ENCODE measurements around the gene EGLN1.

Gene EGLN1

DNA sequence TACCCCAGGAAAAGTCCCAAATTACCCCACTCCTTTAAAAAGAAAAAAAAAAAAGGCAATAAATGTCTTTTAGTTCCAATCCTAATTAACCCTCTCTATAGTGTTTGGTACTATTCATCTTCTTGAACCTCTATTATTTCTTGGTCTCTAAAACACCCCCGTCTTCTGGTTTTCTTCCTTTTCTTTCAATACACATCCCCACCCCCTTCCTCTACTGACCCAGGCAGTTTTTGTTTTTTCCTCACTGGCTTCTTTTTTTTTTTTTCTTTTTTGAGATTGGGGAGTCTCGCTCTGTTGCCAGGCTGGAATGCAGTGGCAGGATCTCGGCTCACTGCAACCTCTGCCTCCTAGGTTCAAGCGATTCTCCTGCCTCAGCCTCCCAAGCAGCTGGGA, 26.1 kb downstream of the EGLN1 start:
- no peak for DNase-seq (ENCODE audit: low read depth)

DNA sequence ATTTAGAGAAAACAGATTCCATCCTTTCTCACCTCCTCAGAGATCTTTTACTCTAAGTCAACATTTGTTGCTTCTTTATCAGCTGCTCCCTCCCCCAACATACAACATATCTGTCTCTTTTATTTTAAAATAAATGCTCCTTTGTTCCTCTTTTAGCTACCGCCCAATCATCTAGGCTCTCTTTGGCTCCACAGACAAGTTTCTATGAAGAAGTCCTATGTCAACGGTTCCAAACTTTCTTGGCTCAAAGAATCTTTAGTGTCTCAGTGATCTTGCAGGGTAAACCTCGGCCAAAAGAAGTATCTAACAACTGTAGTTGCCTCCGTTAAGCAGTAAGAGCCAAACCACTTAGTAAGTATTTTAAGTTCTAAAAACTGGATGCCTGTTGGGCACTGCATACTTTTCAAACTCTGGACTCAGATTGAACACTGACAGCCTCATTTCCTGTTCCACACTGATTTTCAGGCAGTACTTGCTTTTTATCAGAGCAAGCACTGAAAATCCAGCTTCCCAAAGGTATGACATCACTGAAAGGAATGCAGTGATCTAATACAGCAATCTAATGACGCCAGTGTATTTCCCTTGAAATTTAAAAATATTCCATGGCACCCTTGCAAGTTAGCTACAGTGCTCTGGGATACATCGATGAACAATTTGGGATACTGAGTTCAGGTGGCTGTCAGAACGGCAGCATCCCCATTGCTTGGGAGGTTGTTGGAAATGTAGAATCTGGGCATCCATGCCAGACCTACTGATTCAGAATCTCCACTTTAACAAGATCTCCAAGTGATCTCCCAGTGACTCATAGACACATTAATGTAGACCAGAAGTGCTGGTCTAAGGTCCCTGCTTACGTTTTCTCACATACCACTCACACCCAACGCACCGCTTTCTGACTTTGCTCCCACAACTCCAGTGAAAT, 26.8 kb downstream of the EGLN1 start:
- DNase-seq (ENCODE audit: low read depth) = peak; percentile 98

DNA sequence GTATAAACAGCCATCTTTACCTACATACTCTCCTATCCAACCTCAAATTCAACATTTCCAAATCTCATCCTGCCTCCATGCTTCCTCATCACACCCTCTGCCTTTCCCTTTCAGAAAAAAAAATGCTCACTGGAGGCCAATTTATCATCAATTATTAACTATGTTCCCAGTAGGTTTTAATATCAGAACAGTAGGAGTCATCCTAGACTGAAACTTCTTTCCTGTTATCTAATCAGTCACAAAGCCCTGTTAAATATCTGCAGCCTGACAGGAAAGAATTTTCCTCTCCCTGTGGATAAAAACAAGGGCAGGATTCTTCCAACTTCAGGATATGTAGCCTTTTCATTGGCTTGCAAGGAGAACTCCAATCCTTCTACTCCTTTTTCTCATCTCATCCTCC, 28.4 kb downstream of the EGLN1 start:
- DNase-seq (ENCODE audit: low read depth) = no peak

DNA sequence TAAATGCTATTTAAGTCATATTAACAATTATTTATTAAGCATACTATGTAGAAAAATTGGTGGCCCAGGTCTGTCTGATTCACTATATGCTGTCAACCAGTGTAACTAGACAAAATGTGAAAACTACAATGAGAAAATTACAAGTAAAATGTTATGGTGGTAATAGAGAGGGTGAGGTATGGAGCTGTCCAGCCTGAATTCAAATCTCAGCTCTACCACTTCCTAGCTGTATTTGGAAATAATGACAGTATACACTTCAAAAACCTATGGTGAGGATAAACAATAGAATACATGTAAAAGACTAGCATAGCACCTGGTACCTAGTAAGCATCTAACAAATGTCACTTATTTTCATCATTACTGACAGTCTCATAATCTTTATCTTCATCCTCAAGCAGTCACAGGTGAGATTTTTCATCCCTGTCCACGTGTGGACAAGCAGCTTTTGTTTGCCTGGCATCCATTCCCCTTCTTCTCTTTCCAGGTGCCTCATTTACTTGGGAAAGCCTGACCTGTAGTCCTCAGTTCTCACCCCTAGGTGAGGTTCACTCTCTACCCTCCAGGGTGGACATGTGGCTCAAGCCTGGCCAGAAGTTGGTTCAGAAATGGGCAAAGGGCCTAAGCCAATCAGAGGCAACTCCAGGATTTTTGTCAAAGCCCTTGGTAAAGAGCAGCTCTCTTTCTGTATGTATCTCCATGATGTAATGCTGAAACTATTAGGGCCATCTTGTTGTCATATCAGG, 29.5 kb downstream of the EGLN1 start:
- no peak for DNase-seq (ENCODE audit: low read depth)

DNA sequence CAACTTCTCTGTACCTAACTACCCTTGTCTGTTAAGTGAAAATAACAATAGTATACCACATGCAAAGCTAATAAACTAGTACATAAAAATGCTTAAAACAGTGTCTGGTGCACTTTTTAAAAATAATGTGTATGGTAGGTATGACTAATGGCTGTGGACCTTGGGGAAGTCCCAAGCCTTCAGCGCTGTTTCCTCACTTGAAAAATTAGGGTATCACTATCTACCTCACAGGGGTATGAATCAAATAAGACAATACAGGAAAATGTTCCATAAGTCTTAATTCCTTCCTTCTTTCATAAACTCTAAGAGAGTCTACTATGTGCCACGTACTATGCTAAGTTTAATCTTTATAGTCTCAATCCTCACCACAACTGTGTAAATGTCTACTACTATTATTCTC, 32.0 kb downstream of the EGLN1 start:
- peak; percentile 75 for DNase-seq (ENCODE audit: low read depth)

DNA sequence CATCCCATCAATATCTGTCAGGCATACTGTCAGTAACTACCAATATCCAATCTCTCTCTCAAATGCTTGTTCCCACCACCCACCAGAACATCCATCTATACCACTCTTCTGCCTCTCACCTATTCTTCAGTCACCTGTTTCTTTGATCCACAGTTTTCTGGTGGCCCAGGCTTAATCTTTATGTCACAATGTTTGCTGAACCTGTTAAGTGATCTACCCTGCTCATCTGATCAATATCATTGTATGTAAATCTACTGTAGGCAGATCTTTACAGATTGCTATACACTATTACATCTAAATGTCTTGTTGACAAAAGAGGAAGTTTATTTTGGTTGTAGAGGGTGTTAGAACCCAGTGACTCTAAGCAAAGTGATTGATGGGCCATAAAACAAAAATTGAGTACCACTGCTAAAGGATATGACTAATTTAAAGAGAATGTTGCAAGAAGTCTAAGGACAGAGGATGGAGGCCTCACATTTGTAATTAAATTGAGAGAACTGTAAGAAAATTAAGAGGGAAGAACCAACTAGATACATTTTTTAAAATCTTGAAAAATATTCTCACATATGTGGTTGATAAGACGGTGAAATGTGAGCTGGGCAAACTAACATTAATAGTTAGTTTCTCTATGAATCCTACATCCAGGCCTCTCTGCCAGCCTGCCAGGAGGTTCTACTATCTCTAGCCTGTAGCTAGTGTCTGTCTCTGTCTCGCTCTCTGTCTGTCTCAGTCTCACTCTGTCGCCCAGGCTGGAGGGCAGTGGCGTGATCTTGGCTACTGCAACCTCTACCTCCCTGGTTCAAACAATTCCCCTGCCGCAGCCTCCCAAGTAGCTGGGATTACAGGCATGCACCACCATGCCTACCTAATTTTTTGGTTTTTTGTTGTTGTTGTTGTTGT, 34.1 kb downstream of the EGLN1 start:
- DNase-seq (ENCODE audit: low read depth) = peak; percentile 30

DNA sequence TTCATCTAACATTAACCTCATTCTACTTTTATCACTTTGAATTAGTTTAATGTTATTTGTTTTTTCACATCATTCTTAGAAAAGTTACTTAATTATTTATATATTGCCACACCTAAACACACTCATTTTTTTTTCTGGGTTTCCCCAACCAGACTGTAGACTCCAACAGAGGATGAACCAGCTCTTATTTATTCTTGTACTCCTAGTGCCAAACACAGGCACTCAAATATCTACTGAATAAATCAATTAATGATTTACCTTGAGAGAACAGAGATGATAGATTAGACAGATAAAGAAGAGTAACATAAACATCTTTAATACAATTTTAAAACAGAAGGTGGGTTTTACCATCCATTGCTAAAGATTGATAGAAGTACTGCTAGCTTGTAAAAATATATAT, 35.6 kb downstream of the EGLN1 start:
- no peak for DNase-seq (ENCODE audit: low read depth)

DNA sequence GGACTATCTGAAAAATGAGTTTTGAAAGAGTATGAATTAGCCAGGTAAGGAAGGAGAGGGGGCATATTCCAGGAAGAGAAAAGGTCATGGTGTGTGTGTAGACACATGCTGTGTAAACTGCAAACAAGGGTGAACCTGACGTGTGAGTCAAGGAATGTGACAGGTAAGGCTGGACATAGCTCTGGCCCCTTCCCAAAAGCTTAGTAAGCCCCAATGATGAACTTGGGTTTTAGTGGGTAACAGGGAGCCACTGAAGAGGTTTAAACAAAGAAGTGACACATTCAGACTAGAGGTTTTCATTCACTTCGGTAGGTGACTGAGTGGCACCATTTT, 36.7 kb downstream of the EGLN1 start:
- DNase-seq (ENCODE audit: low read depth) = no peak

DNA sequence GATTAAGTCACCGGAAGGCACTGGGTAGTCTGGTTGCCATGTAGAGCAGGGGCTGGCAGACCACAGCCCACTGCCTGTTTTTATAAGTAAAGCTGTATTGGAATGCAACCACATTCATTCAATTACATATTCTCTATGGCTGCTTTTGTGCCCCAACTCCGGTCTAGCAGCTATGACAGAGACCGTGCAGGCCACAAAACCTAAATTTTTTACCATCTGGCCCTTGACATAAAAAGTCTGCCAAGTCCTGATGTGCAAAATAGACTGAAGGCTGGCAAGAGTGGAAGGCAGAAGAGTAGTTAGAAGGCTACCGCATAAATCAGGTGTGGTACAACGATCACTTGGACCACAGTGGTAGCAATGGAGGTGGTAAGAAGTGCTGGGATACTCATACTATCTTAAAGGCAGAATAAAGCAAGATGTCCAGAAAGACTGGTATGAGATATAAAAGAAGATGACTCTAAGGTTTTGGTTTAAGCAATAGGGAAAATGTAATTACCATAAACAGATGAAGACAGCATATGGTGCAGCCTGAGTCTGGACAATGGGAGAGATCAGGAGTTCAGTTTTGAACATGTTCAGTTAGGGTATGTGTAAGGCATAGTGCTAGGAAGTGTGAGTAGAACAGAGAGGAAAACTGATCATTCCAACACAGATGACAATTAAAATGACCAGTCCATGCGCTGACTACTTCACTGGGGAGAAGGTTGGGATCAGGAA, 37.2 kb downstream of the EGLN1 start:
- no peak for DNase-seq (ENCODE audit: low read depth)

DNA sequence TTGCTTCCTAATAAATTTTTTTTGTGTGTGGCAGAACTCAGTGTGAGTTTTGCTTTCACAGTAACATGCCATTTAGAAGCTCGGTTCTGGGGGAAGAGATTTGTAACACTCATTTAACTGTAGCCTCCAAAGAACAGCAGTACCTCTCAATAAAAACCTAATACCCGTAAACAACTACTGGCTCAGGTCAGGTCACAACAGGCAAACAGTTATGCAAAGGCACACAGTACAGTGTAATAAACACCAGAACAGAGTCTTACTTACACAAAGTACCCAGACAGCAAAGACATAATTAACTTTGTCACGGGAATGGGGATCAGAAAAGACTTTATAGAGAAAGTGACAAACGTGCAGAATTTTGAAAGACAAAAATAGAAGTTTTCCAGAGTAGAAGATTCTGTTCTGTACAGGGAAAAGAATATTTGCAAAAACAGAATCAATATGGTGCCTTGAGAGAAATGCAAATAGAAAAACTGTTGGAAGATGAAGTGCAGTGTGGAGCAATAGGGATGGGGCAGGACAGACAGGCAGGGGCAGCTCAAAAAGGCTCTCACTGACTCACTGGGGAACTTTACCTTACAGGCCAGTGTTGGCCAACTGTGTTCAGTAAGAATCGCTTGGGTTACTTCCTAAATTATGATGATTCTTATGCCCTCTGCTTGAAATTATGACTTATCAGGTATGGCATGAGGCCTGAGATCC, 38.8 kb downstream of the EGLN1 start:
- DNase-seq (ENCODE audit: low read depth) = no peak

DNA sequence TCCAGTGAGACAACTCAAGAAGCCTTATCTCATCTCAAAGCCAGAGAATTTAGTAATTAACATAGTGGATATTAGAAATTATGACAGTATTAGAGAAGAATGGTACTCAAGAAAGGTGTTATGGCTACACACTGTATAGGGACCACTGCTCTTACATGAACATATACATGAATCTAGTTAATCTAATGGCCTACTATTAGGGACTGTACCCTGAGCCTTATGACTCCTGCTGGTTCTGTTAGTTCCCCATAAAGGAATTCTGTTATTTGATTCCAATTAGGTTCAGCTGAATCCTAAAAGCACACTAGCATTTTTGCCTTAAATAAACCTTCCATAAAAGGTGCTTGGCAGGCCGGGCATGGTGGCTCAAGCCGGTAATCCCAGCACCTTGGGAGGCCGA, 39.7 kb downstream of the EGLN1 start:
- no peak for DNase-seq (ENCODE audit: low read depth)

DNA sequence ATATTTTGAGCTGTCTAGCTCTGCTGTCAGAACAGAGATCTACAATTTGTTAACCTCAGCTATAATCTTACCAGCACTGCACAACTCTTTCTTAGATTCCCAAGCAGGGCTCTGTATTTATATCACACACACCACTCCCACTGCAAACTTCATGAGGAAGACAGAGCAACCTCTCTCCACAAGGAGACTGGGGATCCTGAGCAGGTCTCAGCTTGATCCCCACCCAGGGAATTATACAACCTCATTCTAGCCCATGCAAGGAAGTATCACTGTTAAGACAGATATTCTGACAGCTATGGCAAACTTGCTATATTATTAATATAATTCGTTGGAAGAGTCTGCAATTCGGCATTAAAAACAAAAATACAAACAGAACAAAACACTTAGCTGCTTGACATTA, 40.4 kb downstream of the EGLN1 start:
- DNase-seq (ENCODE audit: low read depth) = no peak

DNA sequence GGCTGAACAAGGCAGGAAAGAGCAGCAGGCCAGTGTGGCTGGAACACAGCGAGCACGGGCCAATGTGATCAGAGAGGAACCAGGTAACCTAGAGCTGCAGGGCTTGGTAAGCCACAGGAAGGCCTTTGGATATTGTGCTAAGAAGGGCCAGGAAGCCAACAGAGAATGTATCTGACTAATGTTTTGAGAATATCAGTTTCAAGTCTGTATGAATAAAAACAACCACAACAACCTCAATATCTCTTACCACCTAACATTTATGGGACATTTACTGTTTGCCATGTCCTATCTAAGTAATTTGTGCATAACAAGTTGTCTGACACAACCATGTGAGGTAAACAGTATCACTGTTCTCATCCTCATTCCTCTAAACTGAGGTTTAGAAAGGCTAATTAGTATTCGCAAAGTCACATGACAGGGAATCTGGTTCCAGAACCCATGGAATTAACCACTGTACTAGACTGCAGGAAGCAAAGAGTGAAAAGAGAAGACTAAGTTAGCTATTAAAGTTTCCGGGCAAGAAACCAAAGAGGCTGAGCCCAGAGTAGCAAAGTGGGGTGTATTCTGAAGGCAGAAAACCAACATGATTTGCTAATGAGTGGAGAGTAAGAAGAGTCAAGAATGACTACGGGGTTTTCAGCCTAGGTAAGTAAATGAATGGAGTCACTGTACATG, 45.1 kb downstream of the EGLN1 start:
- peak; percentile 17 for DNase-seq (ENCODE audit: low read depth)

DNA sequence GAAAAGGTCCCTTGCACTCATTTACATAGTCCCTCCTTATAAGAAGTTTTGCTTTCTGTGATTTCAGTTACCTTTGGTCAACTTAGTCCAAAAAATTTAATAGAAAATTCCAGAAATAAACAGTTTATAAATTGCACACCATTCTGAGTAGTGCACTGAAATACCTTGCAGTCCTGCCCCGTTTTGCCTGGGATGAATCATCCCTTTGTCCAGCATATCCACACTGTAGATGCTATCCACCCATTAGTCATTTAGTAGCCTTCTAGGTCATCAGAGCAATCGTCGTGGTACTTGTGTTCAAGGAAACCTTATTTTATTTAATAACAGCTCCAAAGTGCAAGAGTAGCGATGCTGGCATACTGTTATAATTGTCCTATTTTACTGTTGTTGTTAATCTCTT, 46.0 kb downstream of the EGLN1 start:
- DNase-seq (ENCODE audit: low read depth) = peak; percentile 22

DNA sequence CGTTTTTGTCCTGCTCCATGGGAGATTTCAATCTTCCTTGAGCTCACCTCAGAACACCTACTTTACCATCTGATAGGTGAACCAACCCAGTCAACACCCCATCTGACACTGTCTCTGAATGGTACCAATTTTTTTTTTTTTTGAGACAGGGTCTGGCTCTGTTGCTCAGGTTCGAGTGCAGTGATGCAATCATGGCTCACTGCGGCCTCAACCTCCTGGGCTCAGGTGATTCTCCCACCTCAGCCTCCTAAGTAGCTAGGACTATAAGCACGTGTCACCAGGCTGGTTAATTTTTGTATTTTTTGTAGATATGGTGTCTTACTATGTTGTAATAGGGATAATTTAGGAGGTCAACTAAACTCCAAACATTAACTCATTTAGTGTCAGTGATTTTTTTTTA, 47.7 kb downstream of the EGLN1 start:
- no peak for DNase-seq (ENCODE audit: low read depth)

DNA sequence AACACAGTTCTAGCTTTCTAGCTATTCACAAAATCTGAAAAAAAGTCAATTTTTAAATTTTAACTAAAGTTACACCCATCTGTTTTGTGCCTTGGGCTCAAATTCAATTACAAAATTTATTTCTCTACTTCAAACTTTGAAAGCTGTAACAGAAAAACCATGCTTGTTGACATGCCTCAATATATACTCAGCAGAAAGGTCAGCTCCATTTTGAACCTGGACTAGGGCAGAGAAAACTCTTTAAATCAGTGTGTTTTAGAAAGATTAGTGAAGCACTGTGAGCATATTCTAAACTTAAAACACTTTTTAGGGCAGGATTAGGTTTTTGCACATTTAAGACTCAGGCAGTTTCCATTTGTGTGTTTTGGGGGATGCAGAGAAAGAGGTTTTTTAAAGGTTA, 49.6 kb downstream of the EGLN1 start:
- no peak for DNase-seq (ENCODE audit: low read depth)

DNA sequence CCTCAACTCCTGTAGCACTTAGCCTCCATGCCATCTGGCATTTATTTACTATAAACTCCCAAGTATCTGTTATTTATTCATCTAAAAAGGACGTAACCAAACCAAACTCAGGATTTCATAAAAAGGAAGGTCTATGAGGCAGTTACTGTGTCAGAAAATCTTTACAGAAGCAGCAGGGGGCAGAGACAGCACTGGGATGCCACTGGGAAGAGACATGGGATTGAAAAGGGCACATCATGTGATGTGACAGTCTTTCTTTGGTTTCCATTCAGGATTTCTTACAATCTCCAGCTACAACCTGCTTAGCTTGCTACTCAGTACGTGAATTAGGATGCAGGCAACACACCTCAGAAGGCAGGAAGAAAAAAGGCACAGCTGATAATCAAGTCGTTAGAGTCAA, 52.8 kb downstream of the EGLN1 start:
- DNase-seq (ENCODE audit: low read depth) = no peak

DNA sequence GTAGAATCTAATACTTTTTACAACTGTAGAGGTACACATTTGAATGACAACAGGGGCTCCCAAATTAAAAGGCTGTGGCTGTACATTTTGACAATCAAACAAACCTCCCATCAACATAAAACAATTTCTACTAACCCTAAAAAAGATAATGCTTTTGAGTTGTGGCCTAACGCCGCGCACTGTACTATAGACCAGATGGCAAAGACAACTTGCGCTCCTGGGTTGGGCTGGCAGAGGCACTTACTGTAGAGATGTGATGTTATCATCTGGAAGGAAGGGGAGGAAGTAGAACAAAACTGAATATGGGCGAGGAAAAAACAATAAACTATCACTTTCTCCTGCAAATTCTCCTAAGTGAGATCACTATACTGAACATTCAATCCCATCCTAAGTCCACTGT, 57.9 kb downstream of the EGLN1 start:
- DNase-seq (ENCODE audit: low read depth) = no peak

DNA sequence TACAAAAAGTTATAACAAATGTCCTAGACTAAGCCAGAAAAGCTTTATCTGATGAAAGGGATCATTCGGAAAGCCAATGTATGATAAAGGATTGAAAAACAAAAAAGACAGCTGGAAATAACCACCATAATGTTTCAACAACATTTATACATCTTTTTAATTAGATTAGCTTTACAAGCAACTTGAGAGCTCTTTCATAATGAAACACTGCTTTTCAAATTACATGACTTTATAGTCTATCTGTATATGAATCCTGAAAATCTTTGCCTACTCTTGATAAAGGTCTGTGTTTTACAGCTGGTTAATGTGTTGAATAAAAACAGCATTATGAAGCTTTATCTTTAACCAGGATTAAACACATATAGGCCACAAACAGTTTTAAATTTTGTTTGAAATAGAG, 58.5 kb downstream of the EGLN1 start:
- no peak for DNase-seq (ENCODE audit: low read depth)

DNA sequence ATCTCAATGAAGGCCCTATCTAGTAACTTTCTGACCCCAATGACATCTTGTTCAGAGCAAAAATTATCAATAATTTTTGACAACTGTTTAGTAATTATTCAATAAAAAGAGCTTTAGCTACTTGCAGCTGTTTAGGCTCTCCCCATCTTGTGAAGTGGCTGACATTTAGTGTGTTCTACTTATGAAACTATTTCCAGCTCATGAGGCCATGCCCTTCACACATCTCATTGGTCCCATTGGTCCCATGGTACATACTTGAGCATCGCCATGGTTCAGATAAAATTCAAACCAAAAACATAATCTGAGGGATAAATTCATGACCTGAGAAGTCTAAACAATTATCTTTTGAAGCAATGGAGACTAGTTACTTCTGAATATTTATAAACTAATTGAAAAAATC, 59.8 kb downstream of the EGLN1 start:
- no peak for DNase-seq (ENCODE audit: low read depth)

DNA sequence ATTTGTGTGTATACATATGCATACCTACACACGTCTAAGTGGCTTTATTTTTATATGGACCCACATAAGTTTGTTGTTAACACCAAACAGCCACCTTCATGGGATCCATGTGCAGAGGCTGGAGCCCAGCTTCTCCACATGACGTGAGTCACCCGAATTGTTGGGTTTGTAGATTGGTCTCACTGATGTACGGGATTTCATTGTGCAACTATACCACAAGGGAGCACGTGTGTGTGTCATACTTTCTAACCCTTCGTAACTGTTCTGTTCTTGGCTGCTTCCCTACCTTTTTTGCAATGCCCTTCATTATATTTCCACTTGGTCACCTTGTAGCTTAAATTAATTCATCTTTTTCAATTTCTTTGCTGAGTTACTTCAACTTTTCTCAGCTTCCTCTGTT, 63.0 kb downstream of the EGLN1 start:
- peak; percentile 98 for DNase-seq (ENCODE audit: low read depth)
